ENCODE results near the gene FREY1. TPM values are rescaled to one million over a fixed set of nuclear protein-coding genes. Genes with fewer than 3 reads are reported as not detected.

The FREY1 gene
- total RNA-seq, 3 donors from 2014 or later: 0.81 to 2.2 (median 1.5) TPM

- Histone ChIP-seq H3K4me1 (ENCODE audit: low read depth) (peaks cover 28% of the 10 kb centered on the region), H3K4me3 (no peak overlapping the region), H3K36me3 (ENCODE audit: low read depth) (peaks cover 11% of the 10 kb centered on the region), H3K9me3 (no peaks in the 10 kb centered on the region)
- no peak for DNase-seq
- TF ChIP-seq, protein P1, sequence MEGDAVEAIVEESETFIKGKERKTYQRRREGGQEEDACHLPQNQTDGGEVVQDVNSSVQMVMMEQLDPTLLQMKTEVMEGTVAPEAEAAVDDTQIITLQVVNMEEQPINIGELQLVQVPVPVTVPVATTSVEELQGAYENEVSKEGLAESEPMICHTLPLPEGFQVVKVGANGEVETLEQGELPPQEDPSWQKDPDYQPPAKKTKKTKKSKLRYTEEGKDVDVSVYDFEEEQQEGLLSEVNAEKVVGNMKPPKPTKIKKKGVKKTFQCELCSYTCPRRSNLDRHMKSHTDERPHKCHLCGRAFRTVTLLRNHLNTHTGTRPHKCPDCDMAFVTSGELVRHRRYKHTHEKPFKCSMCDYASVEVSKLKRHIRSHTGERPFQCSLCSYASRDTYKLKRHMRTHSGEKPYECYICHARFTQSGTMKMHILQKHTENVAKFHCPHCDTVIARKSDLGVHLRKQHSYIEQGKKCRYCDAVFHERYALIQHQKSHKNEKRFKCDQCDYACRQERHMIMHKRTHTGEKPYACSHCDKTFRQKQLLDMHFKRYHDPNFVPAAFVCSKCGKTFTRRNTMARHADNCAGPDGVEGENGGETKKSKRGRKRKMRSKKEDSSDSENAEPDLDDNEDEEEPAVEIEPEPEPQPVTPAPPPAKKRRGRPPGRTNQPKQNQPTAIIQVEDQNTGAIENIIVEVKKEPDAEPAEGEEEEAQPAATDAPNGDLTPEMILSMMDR (IDR thresholded peaks at IDR 0.05): no peak
- ATAC-seq: peak; percentile 38
- intact Hi-C loops (cut with DNase I, micrococcal nuclease): no loop called here
These were observed 49.1 kb downstream of the FREY1 start for GRCh38 chr11:45857961-45858474.

Other genes with a start within 250 kb of the FREY1 start
- 1 to 10 TPM in 2 of 3 donors, under 1 TPM in 1; 0.58 to 2.8 (median 1.4) TPM for gene CHST1, start 241.6 kb downstream of the FREY1 start, total RNA-seq
- gene SLC35C1, start 102.1 kb downstream of the FREY1 start, total RNA-seq: 10 to 100 TPM; 26.6 to 47.8 (median 35.6) TPM
- gene CRY2, start 59.8 kb downstream of the FREY1 start, total RNA-seq: 10 to 100 TPM; 26.0 to 52.0 (median 28.8) TPM
- gene MAPK8IP1, start 21.6 kb downstream of the FREY1 start, total RNA-seq: 10 to 100 TPM in 1 of 3 donors, 1 to 10 TPM in 2; 1.6 to 12.3 (median 2.5) TPM
- 10 to 100 TPM; 34.9 to 49.1 (median 39.7) TPM for gene PEX16, start 10.6 kb upstream of the FREY1 start, total RNA-seq
- 1 to 10 TPM; 1.9 to 2.9 (median 2.3) TPM for gene LARGE2, start 15.4 kb upstream of the FREY1 start, total RNA-seq
- 10 to 100 TPM; 20.3 to 78.1 (median 23.3) TPM for gene PHF21A, start 214.2 kb upstream of the FREY1 start, total RNA-seq

Measured in mucosa of descending colon (tissue), 3 donors.